ENCODE measurements around the gene SGTB.

SGTB gene

DNA sequence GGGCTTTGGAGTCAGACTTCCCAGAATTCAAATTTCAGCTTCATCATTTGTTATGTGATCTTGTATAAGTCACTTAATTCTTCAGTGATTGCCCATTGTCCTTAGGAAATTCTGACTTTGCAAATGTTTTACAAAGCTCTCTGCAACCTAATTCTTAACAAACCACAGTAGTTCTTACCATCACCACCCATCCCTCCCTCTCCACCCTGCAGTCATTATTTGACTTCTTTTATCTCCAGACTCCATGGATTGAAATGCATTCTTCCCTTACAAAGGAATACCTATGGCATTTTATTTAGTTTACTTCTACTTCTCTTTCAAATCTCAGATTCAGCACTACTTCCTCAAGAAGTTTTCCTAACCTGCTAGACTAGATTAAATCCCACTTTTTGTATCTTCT lies 74.0 kb downstream of the SGTB start:
- TF ChIP-seq, protein P1, sequence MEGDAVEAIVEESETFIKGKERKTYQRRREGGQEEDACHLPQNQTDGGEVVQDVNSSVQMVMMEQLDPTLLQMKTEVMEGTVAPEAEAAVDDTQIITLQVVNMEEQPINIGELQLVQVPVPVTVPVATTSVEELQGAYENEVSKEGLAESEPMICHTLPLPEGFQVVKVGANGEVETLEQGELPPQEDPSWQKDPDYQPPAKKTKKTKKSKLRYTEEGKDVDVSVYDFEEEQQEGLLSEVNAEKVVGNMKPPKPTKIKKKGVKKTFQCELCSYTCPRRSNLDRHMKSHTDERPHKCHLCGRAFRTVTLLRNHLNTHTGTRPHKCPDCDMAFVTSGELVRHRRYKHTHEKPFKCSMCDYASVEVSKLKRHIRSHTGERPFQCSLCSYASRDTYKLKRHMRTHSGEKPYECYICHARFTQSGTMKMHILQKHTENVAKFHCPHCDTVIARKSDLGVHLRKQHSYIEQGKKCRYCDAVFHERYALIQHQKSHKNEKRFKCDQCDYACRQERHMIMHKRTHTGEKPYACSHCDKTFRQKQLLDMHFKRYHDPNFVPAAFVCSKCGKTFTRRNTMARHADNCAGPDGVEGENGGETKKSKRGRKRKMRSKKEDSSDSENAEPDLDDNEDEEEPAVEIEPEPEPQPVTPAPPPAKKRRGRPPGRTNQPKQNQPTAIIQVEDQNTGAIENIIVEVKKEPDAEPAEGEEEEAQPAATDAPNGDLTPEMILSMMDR (IDR thresholded peaks at IDR 0.05; ENCODE audit: low read depth, low read length, missing control alignments): no peak
- H3K4me3 ChIP-seq (ENCODE audit: low read depth, low read length): no peak overlapping the region
- H3K27ac ChIP-seq: no peak overlapping the region
- no peak for DNase-seq
- no peaks in the 10 kb centered on the region for H3K27me3 ChIP-seq (replicated peaks)
- in situ Hi-C loops (cut with HindIII; ENCODE audit: low pct_ligation_motif_present, low sequenced_read_pairs): no loop called here
- H3K36me3 ChIP-seq (replicated peaks): peaks cover 7% of the 10 kb centered on the region

DNA sequence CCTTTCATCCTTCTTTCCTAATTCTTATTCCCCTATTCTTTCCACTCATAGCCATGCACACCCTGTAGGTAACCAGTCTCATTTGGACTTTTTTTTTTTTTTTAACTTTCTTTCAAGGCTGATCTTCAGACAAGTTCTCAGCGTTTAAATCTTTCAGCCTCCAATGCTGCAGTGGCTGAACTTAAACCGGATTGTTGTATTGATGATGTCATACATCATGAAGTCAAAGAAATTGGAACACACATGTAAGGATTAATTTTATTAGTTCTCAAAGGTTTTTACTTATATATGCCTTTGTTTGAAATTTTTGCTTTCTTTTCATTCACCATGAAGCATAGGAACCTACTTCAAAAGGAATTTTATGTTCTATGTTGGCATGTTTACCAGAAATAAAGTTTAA lies 75.0 kb downstream of the SGTB start:
- Histone ChIP-seq H3K36me3 (replicated peaks) (peaks cover 7% of the 10 kb centered on the region), H3K4me3 (ENCODE audit: low read depth, low read length) (no peak overlapping the region), H3K27me3 (replicated peaks) (no peaks in the 10 kb centered on the region), H3K27ac (no peak overlapping the region)
- TF ChIP-seq, protein P1 (IDR thresholded peaks at IDR 0.05; ENCODE audit: low read depth, low read length, missing control alignments): no peak
- in situ Hi-C loops (cut with HindIII; ENCODE audit: low pct_ligation_motif_present, low sequenced_read_pairs): no loop called here
- no peak for DNase-seq

DNA sequence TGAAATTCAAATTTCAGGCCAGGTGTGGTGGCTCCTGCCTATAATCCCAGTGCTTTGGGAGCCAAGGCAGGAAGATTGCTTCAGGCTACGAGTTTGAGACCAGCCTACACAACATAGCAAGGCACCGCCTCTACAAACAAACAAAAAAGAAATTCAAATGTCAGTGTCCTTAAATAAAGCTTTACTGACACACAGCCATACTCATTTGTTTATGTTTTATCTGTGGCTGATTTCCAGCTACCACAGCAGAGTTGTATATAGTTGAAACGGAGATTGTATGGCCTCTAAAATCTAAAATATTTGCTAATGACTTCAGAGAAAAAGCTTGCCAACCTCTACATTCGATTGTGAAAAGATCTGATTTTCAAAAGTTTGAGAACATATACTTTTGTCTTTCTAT lies 81.7 kb downstream of the SGTB start:
- TF ChIP-seq, protein P1 (IDR thresholded peaks at IDR 0.05; ENCODE audit: low read depth, low read length, missing control alignments): no peak
- Histone ChIP-seq H3K36me3 (replicated peaks) (peaks cover 17% of the 10 kb centered on the region), H3K27me3 (replicated peaks) (no peaks in the 10 kb centered on the region), H3K4me3 (ENCODE audit: low read depth, low read length) (no peak overlapping the region), H3K27ac (no peak overlapping the region)
- in situ Hi-C loops (cut with HindIII; ENCODE audit: low pct_ligation_motif_present, low sequenced_read_pairs): no loop called here
- DNase-seq: no peak

DNA sequence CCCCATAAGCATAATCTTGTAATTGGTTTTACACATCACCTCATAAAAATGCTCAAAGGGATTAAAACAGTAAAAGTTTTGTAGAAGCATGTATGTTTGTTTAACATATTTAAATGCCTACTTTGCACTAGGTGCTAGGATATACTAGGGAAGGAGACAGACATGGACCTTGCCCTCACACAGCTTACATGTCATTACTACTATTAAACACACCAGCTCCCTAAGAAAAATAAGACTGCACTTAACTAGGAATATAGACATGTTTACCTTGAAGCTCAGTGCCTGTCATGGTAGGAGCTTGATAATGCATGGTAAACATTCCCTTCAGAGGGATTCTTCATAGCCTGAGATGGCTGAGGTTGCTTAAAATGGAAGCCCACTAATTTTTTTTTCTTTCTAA lies 90.9 kb downstream of the SGTB start:
- Histone ChIP-seq H3K4me3 (ENCODE audit: low read depth, low read length) (no peak overlapping the region), H3K27ac (no peak overlapping the region), H3K36me3 (replicated peaks) (peaks cover 9% of the 10 kb centered on the region), H3K27me3 (replicated peaks) (no peaks in the 10 kb centered on the region)
- TF ChIP-seq, protein P1 (IDR thresholded peaks at IDR 0.05; ENCODE audit: low read depth, low read length, missing control alignments): no peak
- in situ Hi-C loops (cut with HindIII; ENCODE audit: low pct_ligation_motif_present, low sequenced_read_pairs): no loop called here
- DNase-seq: no peak

DNA sequence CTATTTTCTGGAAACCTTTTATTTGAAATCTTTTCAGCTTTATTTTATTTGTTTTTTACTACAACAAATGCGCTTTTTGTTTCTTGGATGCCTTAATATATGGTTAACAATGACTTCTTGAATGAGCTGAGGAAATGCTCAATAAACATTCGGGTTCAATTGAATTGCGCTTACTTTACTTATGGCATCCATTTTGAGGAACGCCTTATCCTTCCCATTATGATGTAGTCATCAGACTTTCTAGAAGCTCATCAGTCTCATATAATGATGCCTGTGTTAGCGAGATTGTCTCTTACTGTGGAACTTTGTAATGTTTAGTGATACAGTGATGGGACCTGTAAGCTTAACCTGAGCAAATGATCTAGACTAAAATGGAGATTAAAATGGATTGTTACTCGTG lies 96.2 kb downstream of the SGTB start:
- in situ Hi-C loops (cut with HindIII; ENCODE audit: low pct_ligation_motif_present, low sequenced_read_pairs): no loop called here
- DNase-seq: no peak
- H3K4me3 ChIP-seq (ENCODE audit: low read depth, low read length): peak overlapping the region; percentile 95
- peaks cover 7% of the 10 kb centered on the region for H3K36me3 ChIP-seq (replicated peaks)
- no peaks in the 10 kb centered on the region for H3K27me3 ChIP-seq (replicated peaks)
- H3K27ac ChIP-seq: no peak overlapping the region
- TF ChIP-seq, protein P1 (IDR thresholded peaks at IDR 0.05; ENCODE audit: low read depth, low read length, missing control alignments): no peak
